Activated CD4-positive, alpha-beta T cell treated with anti-CD3 and anti-CD28 coated beads, Interleukin-2, amount 50 U/mL, for 48 hours (primary cell): Measurements from ENCODE around the gene CHST11.

Experiments
- DNase-seq, 2 experiments: peaks; one replicate each; pipeline ENCODE4 v3.0.0-alpha.2; 2020

The CHST11 gene

DNA sequence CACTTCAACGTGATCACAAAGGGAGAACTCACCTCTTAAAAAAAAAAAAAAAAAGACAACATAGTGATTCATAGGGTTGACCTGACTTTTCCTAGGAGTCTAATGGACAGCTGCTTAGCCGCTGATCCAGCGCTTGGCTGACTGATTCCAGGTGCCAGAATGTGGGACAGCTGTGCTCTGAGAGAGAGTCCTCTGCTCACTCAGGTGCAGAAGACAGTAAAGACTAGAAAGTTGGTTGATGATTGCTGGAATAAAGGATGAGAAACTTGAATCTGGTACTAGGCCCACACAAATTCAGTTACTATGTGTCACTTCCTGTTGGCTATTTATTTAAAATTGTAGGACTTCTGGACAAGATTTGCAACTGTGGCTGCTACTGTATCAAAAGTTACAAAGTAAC lies 229.4 kb downstream of the CHST11 start:
- DNase-seq, result no peak

DNA sequence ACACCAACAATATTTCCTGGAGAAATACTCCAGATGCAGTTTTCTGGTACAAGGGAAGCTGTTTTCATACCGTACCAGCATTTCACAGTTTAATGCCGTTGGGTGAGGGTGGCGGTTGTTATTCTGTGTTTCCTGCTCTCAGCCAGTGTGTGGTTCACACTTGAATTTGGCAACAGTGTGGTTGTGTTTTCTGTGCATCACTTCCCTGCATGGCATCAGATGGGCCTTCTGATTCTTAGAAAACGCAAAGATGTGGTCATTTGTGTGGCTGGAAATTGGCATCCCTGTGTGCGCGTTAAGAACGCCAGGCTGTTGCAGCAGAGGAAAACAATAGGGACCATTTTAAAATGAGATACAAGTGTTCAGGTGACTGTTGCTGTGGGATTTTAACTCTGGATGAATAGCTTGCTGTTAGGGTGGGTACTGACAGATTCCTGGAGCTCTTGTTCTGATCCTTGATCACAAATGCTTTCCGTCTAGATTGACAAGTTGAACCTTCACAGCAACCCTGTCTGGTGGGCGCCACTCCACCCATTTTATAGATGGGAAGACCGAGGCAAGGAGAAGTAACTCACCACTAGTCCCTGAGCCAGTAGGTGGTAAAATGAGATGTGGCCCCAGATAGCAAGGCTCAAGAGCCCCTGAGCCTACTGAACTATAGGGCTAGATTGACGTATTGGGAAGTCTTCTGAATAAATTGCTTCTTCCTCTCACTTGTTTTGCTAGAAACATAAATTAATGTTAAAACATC lies 231.2 kb downstream of the CHST11 start:
- DNase-seq, result peak; percentile 29 to 46

DNA sequence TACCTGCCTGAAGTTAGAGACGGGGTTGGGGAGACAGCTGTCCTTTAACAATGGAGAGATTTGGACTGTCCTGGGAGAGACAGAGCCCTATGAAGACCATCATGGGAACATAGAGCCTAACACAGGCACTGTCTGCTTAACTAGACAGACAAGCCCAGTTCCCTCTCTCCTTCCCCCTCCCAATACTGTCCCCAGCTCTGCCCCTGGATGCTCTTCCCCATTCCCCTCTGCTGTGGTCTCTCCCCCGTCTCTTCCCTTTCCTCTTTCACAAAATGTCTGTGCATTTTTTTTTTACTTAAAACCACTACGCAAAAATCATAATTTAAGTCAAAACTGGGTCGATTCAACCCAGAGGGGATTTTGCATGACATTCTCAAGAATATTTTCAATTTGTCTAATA lies 232.9 kb downstream of the CHST11 start:
- no peak for DNase-seq

DNA sequence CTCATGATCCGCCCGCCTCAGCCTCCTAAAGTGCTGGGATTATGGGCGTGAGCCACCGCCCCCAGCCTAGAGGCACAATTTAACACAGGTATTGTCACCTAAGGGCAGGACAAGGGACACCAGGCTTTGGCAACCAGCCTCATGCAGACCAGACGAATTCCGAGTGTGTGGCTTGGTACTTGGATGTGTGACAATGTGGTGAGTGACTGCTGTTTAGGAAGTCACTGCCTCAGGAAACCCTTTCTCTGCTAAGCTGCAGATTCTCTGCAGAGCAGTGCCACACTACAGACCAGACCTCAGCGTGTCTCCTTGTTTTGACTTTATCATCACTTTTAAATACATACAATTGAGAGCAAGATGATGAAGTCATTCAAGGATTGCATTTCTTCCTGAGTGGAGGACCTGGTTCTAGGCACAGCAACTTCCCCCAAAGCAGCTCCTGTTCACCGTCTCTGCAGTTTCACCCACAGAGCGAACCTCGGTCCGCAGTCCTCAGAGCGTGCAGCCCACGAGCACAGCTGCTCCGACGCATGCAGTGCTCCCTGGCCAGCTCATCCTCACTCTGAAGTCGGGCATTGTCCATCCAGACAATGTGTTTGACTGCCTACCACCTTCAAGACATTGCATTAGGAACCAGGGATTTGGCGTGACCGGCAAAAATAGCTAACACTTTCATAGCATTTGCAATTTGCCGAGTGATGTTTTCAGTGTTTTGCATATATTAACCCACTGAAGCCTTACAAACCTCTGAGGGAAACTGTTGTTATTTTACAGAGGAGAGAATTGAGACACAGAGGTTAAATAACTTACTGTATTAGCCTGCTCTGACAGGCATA lies 235.2 kb downstream of the CHST11 start:
- no peak for DNase-seq

DNA sequence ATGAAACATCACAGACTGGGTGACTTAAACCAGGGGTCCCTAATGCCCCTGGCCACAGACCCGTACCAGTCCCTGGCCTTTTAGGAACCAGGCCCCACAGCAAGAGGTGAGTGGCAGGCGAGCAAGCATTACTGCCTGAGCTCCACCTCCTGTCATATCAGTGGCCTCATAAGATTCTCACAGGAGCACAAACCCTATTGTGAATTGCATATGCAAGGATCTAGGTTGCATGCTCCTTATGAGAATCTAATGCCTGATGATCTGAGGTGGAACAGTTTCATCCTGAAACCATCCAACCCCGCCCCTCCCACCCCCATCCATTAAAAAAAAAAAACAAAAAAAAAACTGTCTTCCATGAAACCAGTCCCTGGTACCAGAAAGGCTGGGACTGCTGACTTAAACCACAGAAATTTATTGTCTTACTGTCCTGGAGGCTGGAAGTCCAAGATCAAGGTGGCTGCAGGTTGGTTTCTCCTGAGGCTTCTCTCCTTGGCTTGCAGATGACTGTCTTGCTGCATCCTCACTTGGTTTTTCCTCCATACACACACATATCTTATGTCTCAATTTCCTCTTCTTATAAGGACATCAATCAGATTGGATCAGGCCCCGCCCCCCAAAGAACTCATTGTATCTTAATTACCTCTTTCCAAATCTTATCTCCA lies 235.9 kb downstream of the CHST11 start:
- DNase-seq, result no peak

DNA sequence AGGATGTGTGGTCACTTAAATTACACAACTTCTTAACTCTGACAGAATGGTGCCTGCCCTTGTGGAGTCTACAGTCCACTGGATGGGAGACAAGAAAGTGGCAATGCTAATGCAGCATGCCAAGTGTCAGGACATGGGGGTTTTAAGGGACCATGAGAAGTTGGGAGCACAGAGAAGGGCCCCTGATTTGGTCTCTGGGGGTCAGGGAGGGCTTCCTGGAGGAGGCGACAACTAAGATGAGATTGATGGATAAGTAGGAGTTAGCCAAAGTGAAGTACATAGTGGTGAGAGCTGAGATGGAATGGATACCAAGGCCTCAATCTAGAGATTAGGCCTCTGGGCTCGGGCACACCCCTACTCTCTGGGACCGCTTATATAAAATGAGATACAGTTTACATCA lies 236.7 kb downstream of the CHST11 start:
- DNase-seq, result no peak

DNA sequence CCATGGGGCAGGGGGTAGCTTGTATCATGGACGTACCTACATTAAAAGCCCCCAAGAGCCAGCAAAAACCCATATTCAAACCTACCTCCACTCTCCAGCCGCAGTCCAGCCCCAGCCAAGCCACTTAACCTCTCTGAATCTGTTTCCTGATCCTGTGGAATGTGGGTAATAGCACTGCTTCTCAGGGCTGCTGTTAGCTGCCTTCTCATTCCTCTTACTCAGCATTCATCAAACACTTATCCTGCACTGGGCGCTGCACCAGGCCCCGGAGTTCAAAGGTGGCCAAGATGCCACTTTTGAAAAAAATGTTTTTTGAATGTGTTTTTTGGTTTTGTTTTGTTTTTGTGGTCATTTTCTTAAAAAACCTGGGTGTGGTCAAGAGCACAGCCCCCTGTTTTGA lies 237.4 kb downstream of the CHST11 start:
- no peak for DNase-seq

DNA sequence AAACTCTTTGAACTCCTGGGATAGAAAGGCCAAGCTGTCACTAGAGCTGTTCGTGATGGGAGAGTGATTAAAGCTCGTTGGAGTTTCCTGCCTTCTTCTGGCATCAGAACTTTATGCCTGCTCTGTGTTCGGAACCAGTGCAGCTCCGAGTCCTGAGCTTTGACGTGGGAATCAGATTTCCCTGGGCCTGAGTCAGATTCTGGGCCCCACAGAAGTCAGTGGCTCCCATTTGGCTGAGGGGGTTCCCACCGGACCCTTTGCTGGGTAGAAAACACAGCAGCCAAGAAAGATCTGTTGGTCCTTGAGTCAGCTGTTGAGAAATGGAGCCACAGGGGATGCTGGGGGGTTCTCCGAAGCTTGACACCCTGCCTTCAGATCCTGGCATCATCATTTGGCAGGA lies 238.0 kb downstream of the CHST11 start:
- no peak for DNase-seq

DNA sequence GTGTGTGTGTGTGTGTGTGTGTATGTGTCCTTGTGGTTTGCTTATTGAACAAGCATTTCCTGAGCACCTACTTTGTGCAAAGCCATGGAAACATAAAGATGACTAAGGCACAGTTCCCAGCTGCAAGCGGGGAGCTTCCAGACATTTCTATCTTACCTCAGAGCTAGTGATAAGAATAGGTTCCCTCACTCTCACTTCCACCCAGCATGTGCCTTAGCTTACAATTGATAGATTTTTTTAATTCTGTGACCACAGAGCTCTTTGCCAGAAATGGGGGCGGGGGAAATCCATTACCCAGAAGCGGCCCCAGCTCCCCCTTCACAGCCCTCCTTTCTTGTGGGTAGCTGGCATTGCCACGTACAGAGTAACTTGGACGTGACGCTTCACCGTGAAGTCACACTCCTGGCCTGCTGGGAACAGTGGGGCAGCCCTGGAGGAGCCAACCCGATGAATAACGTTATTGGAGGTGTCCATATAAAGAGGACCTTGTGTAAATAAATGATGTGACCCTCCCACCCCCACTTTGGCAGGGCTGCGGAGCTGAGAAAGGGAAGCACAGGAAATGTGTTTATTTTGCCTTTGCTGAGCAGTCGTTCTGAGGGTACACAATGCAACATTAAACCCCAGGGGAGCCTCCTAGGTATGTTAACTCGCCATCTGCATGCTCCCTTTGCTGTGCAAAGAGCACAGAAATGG lies 238.9 kb downstream of the CHST11 start:
- peak; percentile 81 to 87 for DNase-seq

DNA sequence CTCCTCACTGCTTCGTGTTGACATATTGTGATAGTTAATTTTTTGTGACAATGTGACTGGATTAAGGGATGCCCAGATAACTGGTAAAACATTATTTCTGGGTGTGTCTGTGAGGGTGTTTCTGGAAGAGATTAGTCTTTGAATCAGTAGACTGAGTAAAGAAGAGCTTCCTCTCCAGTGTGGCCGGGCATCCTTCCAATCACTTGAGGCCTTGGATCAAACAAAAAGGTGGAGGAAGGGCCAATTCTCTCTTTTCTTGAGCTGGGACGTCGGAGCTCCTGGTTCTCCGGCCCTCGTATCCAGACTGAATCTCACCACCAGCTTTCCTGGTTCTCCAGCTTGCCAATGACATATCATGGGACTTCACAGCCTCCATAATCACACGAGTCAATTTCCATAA lies 240.4 kb downstream of the CHST11 start:
- no peak for DNase-seq

DNA sequence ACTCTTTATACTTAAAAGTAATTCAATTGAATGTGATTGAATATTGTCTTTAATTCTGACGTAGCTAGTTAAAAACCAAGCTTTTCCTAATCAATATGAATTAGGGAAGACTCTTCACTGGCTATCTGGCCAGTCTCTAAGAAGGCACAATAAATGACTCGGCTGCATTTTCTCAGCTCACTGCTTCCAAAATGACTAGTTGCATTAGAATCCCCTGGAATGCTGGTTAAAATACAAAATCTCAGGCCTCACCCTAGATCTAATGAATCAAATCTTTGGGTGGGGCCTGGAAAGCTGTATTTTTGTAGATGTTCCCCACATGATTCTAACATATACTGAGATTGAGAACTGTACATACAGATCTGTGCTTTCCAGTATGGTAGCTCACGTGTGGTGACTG lies 242.1 kb downstream of the CHST11 start:
- DNase-seq, result no peak

DNA sequence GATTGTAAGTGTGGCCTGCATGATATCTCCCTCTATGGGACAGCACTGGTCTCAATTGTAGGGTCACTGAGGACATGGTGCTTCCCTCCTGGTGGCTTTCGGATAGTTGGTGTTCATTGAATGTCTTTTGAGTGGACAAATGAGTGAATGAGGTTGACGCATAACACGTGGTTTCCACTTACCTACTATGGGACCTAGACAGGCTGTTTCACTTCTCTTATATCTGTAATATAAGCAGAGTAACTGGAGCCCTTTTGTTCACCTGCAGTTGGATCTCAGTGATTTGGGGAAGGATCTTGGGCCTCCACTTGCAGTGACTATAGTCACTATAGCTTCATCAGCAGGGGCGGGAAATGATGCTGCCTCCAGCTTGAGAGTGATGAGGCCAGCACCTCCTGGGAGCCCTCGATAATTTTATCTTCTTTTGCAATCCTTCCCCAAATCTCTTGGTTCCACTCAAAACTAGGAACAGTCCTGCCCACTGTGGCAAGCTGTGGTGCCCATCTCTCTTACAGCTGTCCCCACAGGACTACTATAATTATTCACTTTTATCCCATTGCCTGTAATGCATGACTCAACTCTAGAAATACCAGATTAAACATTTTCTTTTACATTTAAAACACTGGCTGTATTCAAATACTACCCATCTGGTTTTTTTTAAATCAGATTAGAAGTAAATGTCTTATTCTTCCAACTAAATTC lies 242.9 kb downstream of the CHST11 start:
- DNase-seq, result peak; percentile 49 to 61

DNA sequence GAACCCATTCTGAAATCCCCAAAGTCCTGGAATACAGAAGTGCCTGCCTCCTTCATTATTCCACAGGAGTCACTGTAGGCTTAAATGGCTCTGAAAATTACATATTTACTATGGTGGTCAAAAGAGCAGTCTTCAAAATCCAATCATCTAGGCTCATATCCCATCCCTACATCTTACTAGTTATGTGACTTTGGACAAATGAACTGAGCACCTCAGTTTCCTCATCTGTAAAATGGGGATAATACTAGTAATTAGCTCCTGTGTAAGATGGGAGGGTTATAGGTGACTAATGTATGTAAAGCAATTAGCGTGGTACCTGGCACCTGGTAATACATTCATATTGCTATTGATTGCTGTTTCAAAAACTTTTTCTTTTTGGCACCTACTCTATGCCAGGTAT lies 243.6 kb downstream of the CHST11 start:
- DNase-seq, result no peak

DNA sequence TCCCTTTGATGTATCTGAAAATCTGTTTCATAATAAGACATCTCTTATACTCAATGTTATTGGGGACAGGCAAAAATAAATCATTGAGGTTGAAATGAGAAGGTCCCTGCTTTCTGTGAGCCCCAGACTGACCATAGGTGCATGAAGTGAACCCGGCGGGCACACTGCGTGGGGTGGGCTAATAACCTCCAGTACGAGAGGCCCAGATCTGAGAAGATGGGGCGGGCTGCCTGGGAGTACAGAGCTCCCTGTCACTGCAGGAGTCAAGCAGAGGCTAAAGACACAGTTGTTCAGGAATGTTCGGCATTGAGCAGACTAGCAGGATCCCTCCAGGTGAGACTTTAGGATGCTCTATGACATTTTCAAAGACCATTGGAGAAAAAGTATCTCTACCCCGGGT lies 244.6 kb downstream of the CHST11 start:
- no peak for DNase-seq

DNA sequence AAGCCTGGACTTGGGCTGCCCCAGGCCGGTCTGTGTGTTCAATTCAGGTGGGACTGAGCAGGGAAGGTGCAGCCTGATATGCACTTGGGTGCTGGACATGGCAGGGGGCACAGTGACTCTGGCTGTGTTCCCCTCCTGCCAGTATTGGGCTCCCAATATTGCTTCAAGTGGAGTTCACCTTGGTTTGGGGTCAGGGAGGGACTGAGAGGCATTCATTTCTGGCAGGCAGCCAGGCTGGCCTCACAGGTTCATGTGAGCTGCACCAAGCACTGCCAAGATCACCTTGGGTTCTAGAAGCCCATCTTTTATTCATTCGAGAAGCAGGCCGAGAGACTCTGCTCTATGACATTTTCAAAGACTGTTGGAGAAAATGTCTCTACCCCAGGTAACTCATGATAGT lies 245.0 kb downstream of the CHST11 start:
- no peak for DNase-seq

DNA sequence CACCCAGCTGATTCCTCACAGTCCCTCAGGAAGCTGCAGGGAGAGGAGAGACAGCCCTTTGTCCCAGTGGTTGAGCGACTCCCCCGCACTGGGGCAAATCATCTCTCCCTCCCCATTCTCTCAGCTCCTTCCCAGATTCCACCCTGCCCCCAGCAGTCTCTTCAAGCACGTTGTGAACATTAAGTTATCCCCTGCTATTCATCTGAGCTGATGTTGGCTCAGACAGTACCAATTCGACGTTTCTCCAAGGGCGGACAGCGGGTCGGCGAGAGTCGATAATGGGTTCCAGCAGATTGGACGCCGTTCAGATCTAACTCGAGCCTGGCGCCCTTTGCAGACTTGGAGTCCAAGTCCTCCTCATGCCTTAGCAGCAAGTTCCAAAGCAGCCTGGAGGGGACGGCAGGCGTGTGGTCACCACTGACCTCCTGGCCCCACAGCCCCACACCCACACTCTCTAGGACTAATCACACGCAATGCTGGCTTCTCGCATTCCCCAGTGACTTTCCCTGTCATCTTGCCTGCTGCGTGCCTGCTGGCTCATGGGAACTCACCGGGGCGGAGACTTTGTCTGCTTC lies 245.9 kb downstream of the CHST11 start:
- DNase-seq, result no peak

DNA sequence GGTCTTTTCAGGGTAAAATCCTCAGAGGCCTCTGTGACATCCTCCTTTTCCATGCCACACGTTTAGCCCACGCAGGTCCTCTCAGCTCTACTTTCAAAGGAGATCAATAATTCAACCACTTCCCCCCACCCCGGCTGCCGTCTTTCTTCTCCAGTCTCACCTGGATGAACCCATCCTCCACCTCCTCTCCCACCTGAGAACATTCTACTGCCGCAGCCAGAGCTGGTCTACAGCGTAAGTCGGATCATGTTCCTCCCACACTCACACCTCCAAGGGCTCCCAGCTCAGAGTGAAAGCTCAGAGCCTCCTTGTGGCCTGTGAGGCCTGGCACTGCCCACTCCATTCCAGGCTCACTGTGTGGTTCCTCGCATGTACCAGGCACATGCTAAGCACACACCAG lies 246.6 kb downstream of the CHST11 start:
- DNase-seq, result no peak

DNA sequence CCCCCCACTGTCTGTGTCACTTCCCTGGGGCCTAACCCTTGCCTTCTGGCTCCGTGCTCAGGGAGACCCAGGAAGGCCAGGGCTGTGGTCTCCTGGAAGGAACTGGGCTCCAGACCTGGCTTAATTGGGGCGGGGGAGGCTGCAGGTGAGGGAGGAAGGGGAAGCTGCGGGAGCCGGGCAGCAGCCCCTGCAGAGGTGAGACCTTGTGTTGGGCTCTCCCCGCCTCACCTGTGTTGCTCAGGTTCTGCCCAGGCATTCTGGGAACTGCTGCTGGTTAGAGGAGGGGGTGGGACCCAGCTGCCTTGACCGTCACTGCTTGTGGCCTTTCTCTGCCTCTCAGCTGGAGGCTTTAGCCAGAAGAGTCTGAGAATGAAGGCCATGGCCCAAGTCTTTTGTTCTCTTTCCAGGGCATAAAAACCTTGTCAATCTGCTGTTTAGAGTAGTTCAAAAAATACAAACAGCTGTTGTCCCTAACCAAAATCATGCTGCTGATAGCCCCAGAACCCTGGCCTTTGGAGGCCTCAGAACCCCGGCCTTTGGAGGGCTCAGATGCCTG lies 247.6 kb downstream of the CHST11 start:
- DNase-seq, result no peak

DNA sequence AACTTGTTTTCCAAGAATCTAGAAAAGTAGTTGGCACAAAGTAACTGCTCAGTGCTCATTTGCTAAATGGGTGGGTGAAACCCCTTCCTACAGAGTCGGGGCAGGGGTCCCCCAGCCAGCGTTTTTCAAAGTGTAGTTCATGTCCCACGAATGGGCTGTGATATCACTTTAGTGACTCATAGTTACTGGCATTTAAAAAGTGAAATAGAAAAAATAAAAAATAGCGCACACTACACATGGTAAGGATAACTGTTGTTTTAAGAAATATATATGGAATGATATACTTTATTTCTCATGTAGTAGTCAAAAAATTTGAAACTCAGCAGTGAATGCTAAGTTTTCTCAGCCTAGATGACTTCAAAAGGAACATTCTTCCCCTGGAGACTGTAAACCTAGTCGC lies 250.4 kb downstream of the CHST11 start:
- DNase-seq, result no peak

DNA sequence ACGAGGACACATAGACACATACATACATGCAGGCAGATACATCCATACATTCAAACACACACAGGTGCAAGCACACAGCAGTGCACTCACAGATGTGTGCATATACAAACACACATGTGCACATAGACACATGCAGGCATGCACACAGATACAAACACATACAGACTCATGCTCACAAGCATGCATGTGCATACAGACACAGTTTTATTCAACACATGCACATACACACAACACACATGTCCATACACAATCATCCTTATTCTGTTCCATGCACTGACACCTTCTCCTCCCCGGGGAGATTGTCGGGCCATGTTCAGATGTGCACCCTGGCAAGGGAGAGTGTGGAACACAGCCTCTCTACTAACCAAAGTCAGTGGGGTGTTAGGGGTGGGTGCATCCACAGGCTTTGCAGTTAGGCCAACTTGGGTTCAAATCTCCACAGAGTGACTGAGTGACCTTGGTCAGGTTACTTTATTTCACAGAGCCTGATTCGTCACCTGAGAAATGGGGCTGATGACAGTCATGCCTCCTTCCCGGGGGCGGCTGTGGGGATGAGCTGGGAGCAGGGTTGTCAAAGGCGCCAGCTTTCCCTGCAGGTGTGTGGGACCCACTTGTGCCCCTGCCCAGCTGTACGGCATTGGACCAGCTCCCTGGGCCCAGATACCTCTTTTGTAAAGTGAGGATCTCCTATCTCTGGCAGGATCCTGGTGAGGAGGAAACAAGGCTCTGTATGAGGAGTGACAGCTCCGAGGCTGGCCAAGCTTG lies 251.2 kb downstream of the CHST11 start:
- DNase-seq, result no peak

DNA sequence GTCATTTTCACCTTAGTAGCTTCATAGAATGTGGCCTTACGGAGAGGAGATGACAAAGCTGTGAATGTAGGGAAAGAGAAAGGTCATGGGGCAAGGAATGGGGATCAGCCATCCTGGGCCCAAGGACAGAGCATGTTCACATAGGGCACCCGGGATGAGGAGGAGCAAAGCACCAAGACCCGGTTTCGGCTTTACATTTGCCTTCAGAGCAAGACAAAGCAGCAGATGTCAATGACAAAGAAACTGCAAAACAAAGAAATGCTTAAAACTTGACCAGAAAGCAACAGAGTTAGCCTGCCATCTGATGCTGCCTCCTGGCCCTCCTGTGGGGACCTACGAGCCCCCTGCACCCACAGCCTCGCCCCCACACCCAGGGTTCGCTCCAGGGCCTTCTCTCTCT lies 252.1 kb downstream of the CHST11 start:
- DNase-seq, result no peak
